ENCODE data around the gene RPL18. TPM values are rescaled to one million over a fixed set of nuclear protein-coding genes. Genes with fewer than 3 reads are reported as not detected.

RPL18 gene
- total RNA-seq, 4 donors from 2014 or later, result 2,067 to 3,423 (median 3,271) TPM

- no peak overlapping the region for H3K27ac ChIP-seq
- H3K27me3 ChIP-seq, result peaks cover 6% of the 10 kb centered on the region
- TF ChIP-seq POLR2AphosphoS5 (IDR thresholded peaks at IDR 0.05) (no peak), POLR2A (IDR thresholded peaks at IDR 0.05) (no peak), EP300 (IDR thresholded peaks at IDR 0.05) (no peak)
- TF ChIP-seq, protein P1, sequence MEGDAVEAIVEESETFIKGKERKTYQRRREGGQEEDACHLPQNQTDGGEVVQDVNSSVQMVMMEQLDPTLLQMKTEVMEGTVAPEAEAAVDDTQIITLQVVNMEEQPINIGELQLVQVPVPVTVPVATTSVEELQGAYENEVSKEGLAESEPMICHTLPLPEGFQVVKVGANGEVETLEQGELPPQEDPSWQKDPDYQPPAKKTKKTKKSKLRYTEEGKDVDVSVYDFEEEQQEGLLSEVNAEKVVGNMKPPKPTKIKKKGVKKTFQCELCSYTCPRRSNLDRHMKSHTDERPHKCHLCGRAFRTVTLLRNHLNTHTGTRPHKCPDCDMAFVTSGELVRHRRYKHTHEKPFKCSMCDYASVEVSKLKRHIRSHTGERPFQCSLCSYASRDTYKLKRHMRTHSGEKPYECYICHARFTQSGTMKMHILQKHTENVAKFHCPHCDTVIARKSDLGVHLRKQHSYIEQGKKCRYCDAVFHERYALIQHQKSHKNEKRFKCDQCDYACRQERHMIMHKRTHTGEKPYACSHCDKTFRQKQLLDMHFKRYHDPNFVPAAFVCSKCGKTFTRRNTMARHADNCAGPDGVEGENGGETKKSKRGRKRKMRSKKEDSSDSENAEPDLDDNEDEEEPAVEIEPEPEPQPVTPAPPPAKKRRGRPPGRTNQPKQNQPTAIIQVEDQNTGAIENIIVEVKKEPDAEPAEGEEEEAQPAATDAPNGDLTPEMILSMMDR (IDR thresholded peaks at IDR 0.05), result no peak
- H3K4me1 ChIP-seq, result no peaks in the 10 kb centered on the region
- WGBS, result 84% methylated on average over 9 of the region's 9 CpGs
- H3K4me3 ChIP-seq, result no peak overlapping the region
- no peak for DNase-seq (ENCODE audit: low spot score in 2 of 2)
- no peaks in the 10 kb centered on the region for H3K9me3 ChIP-seq
- H3K36me3 ChIP-seq, result no peaks in the 10 kb centered on the region
Observed at GRCh38 chr19:48603850-48604249, 15.1 kb downstream of the RPL18 start.

GRCh38 chr19:48603449-48603848 lies 15.5 kb downstream of the RPL18 start:
- Histone ChIP-seq H3K27me3 (peaks cover 8% of the 10 kb centered on the region), H3K4me3 (no peak overlapping the region), H3K4me1 (no peaks in the 10 kb centered on the region), H3K36me3 (no peaks in the 10 kb centered on the region), H3K27ac (no peak overlapping the region), H3K9me3 (no peaks in the 10 kb centered on the region)
- WGBS, result 94% methylated on average over 17 of the region's 39 CpGs
- TF ChIP-seq, protein P1 (IDR thresholded peaks at IDR 0.05), result no peak
- TF ChIP-seq EP300 (IDR thresholded peaks at IDR 0.05) (no peak), POLR2A (IDR thresholded peaks at IDR 0.05) (no peak), POLR2AphosphoS5 (IDR thresholded peaks at IDR 0.05) (no peak)
- no peak for DNase-seq (ENCODE audit: low spot score in 2 of 2)

DNA sequence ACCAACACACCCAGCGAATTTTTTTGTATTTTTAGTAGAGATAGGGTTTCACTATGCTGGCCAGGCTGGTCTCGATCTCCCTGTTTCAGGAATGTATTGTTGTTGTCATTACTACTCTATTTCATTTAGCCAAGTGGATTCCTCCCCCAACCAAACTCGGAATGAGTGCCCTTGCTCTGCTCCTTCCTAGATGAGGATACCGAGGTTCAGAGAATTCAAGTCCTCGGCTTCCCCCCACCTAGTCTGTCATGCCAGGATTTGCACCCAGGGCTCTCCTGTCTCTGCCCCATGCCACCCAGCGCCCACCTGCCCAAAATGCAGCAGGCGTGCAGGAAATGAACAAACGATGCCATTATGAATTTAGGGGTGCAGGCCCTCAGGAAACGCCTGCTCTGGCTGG lies 16.0 kb downstream of the RPL18 start:
- no peak for DNase-seq (ENCODE audit: low spot score in 2 of 2)
- 91% methylated on average over 8 of the region's 9 CpGs for WGBS

DNA sequence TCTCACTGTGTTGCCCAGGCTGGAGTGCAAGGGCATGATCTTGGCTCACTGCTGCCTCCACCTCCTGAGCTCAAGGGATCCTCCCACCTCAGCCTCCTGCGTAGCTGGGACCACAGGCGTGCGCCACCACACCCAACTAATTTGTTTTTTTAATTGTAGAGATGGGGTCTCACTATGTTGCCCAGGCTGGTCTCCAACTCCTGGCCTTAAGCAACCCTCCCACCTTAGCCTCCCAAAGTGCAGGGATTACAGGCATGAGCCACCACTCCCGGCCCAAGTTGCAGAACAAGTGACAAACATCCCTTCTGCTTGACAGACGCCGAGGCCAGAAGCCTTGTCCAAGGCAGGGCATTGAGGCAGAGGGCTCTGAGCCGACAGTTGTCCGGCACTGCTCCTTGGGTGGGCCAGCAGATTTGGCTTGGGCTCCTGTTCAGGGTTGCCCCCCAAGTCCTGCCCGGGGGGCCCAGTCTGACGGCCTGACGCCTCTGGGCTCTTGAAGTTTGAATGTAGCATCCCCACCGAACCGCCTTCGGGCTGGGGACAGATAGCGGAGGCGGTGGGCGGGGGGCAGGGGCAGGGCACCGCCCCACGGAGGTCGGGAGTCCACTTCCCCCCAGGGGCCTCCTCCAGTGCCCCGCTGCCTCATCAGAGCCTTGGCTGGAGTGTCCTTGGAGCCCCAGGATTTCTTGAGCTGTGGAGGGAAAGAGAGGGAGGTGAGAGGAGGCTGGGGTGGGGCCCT lies 18.1 kb downstream of the RPL18 start:
- Histone ChIP-seq H3K36me3 (no peaks in the 10 kb centered on the region), H3K27me3 (peaks cover 10% of the 10 kb centered on the region), H3K4me1 (no peaks in the 10 kb centered on the region), H3K27ac (no peak overlapping the region), H3K4me3 (no peak overlapping the region), H3K9me3 (no peaks in the 10 kb centered on the region)
- no peak for DNase-seq (ENCODE audit: low spot score in 2 of 2)
- 72% methylated on average over 15 of the region's 21 CpGs for WGBS
- no peak for TF ChIP-seq POLR2AphosphoS5 (IDR thresholded peaks at IDR 0.05)
- TF ChIP-seq EP300 (IDR thresholded peaks at IDR 0.05), result no peak
- TF ChIP-seq, protein P1 (IDR thresholded peaks at IDR 0.05), result no peak
- TF ChIP-seq POLR2A (IDR thresholded peaks at IDR 0.05), result no peak

More for the DNA sequence above, 16.0 kb downstream of the RPL18 start:
- no peaks in the 10 kb centered on the region for H3K36me3 ChIP-seq
- no peaks in the 10 kb centered on the region for H3K4me1 ChIP-seq
- no peak overlapping the region for H3K27ac ChIP-seq
- TF ChIP-seq, protein P1 (IDR thresholded peaks at IDR 0.05), result no peak
- TF ChIP-seq POLR2A (IDR thresholded peaks at IDR 0.05) (no peak), POLR2AphosphoS5 (IDR thresholded peaks at IDR 0.05) (no peak), EP300 (IDR thresholded peaks at IDR 0.05) (no peak)
- peaks cover 10% of the 10 kb centered on the region for H3K27me3 ChIP-seq
- H3K9me3 ChIP-seq, result no peaks in the 10 kb centered on the region
- no peak overlapping the region for H3K4me3 ChIP-seq

DNA sequence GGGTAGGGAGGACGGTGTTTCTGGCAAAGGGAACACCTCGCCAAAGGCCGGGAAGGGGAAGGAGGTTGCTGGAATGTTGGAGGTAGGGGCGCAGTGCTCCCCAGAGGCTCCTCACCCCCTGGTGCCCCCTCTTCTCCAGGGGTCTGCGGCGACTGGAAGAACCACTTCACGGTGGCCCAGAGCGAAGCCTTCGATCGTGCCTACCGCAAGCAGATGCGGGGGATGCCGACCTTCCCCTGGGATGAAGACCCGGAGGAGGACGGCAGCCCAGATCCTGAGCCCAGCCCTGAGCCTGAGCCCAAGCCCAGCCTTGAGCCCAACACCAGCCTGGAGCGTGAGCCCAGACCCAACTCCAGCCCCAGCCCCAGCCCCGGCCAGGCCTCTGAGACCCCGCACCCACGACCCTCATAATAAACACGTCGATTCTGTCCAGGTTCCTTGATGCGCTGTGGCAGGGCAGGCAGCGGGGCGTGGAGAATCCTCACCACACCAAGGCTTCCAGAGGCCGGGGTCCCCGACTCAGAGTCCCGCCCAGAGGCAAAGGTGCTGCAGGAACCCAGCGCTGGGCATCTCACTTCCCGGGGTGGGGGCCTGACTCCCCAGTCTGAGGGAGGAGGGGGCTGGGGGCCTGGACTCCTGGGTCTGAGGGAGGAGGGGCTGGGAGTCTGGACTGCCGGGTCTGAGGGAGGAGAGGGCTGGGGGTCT lies 19.8 kb downstream of the RPL18 start:
- DNase-seq (ENCODE audit: low spot score in 2 of 2), result no peak
- H3K4me1 ChIP-seq, result no peaks in the 10 kb centered on the region
- H3K36me3 ChIP-seq, result no peaks in the 10 kb centered on the region
- H3K4me3 ChIP-seq, result no peak overlapping the region
- no peaks in the 10 kb centered on the region for H3K9me3 ChIP-seq
- peaks cover 10% of the 10 kb centered on the region for H3K27me3 ChIP-seq
- TF ChIP-seq POLR2A (IDR thresholded peaks at IDR 0.05), result no peak
- TF ChIP-seq, protein P1 (IDR thresholded peaks at IDR 0.05), result no peak
- TF ChIP-seq EP300 (IDR thresholded peaks at IDR 0.05), result no peak
- TF ChIP-seq POLR2AphosphoS5 (IDR thresholded peaks at IDR 0.05), result no peak
- H3K27ac ChIP-seq, result no peak overlapping the region
- 57% methylated on average over 28 of the region's 30 CpGs for WGBS
